GM18873 (cell line): ENCODE results near the gene ZNF680.
"Not testable (repeated sequence)": the region's sequence is repeated elsewhere in the genome, so short reads cannot be mapped to it uniquely, and the experiment has no call there.

ENCODE experiments used
- ATAC-seq: cut with Tn5 transposase; IDR thresholded peaks from one replicate; pipeline ENCODE4 v1.9.1; 2021; ENCODE audit warnings: mild to moderate bottlenecking, moderate library complexity, moderate number of reproducible peaks; ENCODE audit not compliant: unreplicated experiment, low FRiP score

ZNF680 gene

GRCh38 chr7:64562626-64563278 is at the start of gene ZNF680:
Gene ZNF680 (minus strand): TSS chr7:64563071. CDS start chr7:64562954, 117 bp downstream.
- peak; percentile 100 for ATAC-seq

- no peak for ATAC-seq
Observed at GRCh38 chr7:64612452-64612851, 49.6 kb upstream of the ZNF680 start.

GRCh38 chr7:64611717-64612116 is 48.8 kb upstream of the ZNF680 start:
- ATAC-seq, result no peak

DNA sequence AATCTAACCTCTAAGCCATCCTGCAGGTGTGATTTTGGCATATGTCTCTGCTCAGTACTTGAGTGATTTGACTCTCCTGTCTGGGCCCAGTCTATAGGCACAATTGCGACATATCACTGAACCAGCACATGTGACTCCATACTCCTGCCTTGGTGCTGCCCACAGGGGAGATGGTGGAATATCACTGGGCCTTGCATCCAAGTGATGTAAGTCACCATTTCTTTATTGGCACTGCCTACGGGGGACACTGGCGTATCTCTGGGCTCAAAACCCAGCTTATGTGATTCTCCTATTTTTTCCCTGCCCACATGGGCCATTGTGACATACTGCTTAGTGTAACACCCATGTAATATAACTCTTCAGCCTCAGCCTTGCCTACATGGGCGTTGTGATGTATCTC is 48.1 kb upstream of the ZNF680 start:
- no peak for ATAC-seq

- ATAC-seq, result no peak
Observed at GRCh38 chr7:64608116-64608910, 45.4 kb upstream of the ZNF680 start.

DNA sequence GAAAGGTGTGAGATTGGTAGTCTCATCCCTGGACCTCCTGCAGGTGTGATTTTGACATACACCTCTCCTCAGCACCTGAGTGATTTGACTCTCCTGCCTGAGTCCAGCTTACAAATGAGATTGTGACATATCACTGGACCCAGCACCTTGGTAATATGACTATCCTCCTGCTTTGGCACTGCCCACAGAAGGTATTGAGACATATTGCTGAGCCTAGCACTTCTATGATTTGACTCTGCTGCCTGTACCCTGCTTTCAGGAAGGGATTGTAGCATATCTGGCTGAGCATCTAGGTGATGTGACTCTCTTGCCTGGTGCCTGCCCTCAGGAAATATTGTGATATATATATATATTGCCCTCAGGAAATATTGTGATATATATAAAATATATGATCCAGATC is 43.5 kb upstream of the ZNF680 start:
- ATAC-seq, result no peak

- ATAC-seq, result no peak
Observed at GRCh38 chr7:64603271-64603670, 40.4 kb upstream of the ZNF680 start.

- ATAC-seq, result no peak
Observed at GRCh38 chr7:64602518-64602917, 39.6 kb upstream of the ZNF680 start.

- no peak for ATAC-seq
Observed at GRCh38 chr7:64602086-64602485, 39.2 kb upstream of the ZNF680 start.

DNA sequence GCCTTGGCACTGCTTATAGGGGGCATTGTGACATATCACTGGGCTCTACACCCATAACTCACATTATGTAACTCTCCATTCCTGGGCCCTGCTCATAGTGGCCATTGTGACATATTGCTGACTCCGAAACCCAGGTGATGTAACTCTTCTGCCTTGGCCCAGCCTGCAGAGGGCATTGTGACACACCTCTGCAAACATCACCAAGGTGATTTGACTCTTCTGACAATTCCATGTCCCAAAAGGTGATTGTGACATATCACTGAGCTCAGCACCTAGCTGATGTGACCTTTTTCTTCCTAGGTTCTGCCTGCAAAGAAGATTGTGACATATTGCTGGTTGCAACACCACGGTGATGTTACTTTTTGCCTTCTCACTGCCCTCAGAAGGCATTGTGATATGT is 36.5 kb upstream of the ZNF680 start:
- ATAC-seq, result no peak

DNA sequence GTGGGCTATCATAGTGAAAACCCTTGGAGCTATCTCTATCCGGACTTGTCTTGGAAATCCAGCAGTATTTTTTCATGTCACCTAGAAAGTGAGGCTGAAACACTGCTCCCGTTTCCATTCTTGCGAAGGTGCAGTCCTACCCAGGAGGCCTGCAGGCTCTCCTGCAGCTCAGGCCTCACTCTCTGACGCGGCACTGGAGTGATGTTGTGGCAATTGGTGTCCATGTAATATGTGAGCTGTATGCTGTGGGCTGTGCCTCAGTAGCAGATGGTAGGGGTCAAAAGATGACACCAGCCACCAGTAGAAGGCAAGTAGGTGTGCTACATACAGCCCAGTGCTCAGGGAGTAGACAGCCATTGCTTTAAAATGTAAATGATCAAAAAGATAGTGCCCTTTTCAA is 28.1 kb upstream of the ZNF680 start:
- no peak for ATAC-seq

DNA sequence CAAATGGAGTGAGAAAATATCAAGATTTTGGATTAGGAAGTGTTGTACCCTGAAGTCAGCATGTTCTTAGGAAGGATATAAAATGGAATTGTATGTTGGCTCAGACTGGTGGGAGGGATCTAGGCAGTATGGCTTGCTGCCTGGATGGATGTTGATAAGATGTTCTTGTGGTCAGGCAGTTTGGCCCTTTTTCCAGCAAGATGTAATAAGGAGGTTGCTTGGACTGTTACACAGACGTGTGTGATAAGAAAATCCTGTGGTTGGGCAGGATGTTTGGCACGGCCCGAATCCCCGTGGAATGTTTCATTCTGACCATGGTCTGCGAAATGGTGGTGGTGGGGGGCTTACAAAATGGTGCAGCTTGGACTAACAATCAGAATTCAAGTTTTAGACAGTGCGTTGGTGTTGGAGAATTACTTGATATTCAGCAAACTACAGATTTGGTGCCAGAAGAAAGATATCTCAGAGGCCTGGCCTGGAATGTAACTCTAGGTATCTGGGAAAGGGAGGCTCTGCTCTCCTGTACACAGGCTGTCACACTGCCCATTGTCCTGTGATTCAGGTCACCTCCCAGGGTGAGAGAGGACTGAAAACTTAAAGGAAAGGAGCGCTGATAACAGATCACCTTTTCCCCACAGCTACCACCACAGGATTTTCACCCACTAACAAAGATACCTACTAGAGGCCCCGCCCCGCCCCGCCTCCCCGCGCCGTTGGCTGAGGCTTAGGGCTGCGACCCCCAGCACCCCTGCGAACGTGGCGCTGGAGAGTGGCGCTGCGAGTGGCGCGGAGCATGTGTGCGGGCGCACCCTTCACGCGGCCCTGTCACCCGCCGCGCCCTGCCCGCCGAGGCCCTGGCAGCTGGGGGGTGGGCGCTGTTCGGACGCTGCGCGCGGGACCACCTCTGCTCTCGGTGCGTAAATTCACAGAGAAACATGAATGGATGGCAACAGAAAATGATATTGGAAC is 19.3 kb upstream of the ZNF680 start:
- no peak for ATAC-seq

DNA sequence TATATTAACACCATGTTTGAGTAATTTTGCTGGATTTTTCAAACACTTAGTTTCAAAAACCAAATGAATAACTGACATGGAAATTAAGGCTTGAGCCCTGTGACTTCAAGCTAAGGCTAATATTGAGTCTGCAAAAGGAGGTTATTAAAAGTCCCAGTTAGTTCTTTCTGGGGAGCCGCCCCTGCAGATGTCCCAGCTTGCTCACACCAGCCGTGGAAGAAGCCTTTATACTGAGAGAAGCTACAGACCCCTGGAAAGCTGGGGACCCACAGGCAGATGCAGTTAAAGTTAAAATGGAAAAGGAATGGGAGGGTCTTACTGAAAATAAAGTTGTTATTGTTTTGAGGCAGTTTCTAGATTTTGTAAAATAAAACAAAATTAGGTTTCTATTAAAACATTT is 18.5 kb upstream of the ZNF680 start:
- ATAC-seq, result no peak

- no peak for ATAC-seq
Observed at GRCh38 chr7:64574540-64575099, 11.7 kb upstream of the ZNF680 start.

DNA sequence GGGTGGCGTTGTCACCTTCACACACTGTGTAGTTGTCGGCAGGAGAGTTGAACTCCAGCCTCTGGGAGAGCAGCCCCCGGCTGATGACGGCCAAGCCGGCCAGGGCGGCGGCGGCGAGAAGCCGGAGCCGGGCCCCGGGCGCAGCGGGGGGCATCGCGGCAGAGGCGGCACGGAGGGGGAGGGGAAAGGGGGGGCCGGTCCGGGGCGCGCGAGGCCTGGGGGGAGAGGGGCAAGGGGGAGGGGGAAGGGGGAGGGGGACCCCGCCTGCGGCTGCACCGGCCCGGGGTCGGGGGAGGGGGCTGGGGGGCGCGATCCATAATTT is 7.4 kb upstream of the ZNF680 start:
- ATAC-seq, result not testable (repeated sequence)

GRCh38 chr7:64569372-64570283 is 6.8 kb upstream of the ZNF680 start:
- not testable (repeated sequence) for ATAC-seq

DNA sequence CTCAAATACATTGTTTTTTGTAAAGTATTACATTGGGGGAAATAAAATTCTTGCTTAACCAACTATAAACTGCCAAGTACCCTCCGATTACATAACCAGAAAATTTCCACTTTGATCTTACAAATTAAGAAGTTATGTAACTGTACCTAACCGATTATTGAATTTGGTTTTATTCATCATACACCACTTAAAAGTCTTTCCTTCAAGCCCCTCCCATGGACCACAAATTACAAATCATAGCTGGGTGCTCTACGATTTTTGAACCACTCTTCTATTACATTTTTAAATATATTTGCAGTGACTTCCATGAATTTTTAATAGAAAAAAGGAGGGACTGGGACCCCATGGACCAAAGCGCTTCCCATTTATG is 630 bp downstream of the ZNF680 start:
- no peak for ATAC-seq

GRCh38 chr7:64559206-64559605 is 3.7 kb downstream of the ZNF680 start:
- ATAC-seq, result no peak

GRCh38 chr7:64558781-64559180 is 4.1 kb downstream of the ZNF680 start:
- ATAC-seq, result no peak

- no peak for ATAC-seq
Observed at GRCh38 chr7:64558323-64558705, 4.6 kb downstream of the ZNF680 start.
